ENCODE results near the gene PEAK3.
A peak's percentile ranks its signal among the peaks of the same experiment; 100 is the strongest.

PEAK3 gene

GRCh38 chr19:2243274-2244124 lies 38.5 kb downstream of the PEAK3 start:
- no peak overlapping the region for H3K4me3 ChIP-seq (ENCODE audit: low read length)
- no peak for TF ChIP-seq CTCF (conservative IDR thresholded peaks at IDR 0.05; ENCODE audit: low read depth, low read length)
- DNase-seq (ENCODE audit: low read depth), result no peak

GRCh38 chr19:2242816-2243215 lies 39.2 kb downstream of the PEAK3 start:
- no peak for TF ChIP-seq CTCF (conservative IDR thresholded peaks at IDR 0.05; ENCODE audit: low read depth, low read length)
- no peak overlapping the region for H3K4me3 ChIP-seq (ENCODE audit: low read length)
- no peak for DNase-seq (ENCODE audit: low read depth)

- no peak for DNase-seq (ENCODE audit: low read depth)
- no peak for TF ChIP-seq CTCF (conservative IDR thresholded peaks at IDR 0.05; ENCODE audit: low read depth, low read length)
- H3K4me3 ChIP-seq (ENCODE audit: low read length), result no peak overlapping the region
These were observed 39.9 kb downstream of the PEAK3 start for GRCh38 chr19:2242092-2242537.

- no peak overlapping the region for H3K4me3 ChIP-seq (ENCODE audit: low read length)
- no peak for TF ChIP-seq CTCF (conservative IDR thresholded peaks at IDR 0.05; ENCODE audit: low read depth, low read length)
- no peak for DNase-seq (ENCODE audit: low read depth)
These were observed 40.9 kb downstream of the PEAK3 start for GRCh38 chr19:2240881-2241760.

- peak overlapping the region; percentile 48 for H3K4me3 ChIP-seq (ENCODE audit: low read length)
- DNase-seq (ENCODE audit: low read depth), result no peak
- TF ChIP-seq CTCF (conservative IDR thresholded peaks at IDR 0.05; ENCODE audit: low read depth, low read length), result no peak
These were observed 41.9 kb downstream of the PEAK3 start for GRCh38 chr19:2239771-2240770.

GRCh38 chr19:2239173-2239572 lies 42.8 kb downstream of the PEAK3 start:
- DNase-seq (ENCODE audit: low read depth), result no peak
- H3K4me3 ChIP-seq (ENCODE audit: low read length), result peak overlapping the region; percentile 48

More at GRCh38 chr19:2239173-2239572, 42.8 kb downstream of the PEAK3 start:
- no peak for TF ChIP-seq CTCF (conservative IDR thresholded peaks at IDR 0.05; ENCODE audit: low read depth, low read length)

Data from retinal pigment epithelial cell (primary cell).